HG03280 (cell line): ENCODE results near the gene RAB34.
A peak's percentile ranks its signal among the peaks of the same experiment; 100 is the strongest.

Source experiments
- ATAC-seq: cut with Tn5 transposase; IDR thresholded peaks from one replicate; pipeline ENCODE4 v1.9.1; 2021; ENCODE audit warnings: mild to moderate bottlenecking, moderate library complexity; ENCODE audit not compliant: unreplicated experiment

RAB34 gene

DNA sequence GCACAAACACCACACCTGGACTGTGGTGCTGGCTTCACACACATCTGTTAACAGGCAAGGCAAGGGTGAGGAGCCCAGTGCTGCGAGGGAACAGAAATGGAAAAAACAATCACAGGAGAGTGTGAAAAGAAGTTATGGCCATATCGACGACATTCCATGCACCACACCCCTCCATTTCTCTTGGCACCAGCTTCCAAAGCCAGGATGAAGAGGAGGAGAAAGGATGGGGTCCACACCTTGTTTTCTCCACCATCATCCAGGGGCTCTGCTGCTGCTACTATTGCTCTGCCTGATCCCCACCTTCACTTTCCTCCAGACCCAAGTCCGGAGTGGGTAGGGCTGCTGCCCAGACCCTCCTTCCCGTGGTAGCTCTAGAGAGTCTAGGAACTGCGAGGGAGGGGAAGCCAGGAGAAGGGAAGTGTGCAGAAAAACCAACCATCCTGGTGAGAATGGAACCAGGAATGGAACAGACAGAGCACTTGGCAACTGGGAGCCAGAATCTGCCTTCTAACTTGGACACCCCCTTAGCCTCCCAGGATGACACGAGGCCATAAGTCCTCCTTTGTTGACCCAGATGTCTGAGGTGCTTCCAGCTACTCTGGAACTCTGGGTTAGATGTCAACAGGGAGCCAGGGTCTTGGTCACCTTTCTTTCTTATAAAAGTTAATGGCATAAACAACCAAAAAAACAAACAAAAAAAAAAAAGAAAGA, 4.8 kb downstream of the RAB34 start:
- ATAC-seq = no peak

DNA sequence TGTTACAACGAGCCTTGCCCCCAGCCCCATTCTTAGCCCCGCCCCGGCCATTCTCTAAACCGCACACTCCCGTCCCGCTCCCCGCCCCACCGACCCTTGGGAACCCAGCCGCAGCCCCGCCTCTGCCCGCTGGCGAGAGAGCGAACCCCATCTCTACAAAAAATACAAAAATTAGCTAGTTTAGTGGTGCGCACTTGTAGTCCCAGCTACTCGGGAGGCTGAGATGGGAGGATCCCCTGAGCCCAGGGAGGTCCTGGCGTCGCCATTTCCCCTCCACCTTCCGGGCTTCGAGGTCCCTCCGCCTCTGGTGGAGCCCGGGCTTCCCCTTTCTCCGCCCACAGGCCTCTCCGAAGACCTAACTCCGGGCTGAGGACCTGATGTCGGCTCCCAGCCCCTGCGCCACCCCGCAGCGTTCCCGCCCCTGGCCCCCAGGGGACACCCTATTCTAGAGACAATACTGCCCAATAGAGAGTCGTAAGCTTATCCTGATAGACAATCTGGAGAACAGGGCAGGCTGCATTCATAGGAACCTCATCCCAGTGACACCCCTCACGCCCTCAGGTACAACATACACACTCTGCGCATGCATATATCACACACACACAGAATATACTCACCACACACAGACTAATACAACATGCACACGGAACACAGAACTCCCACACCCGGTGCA, 5.5 kb downstream of the RAB34 start:
- peak; percentile 21 for ATAC-seq

DNA sequence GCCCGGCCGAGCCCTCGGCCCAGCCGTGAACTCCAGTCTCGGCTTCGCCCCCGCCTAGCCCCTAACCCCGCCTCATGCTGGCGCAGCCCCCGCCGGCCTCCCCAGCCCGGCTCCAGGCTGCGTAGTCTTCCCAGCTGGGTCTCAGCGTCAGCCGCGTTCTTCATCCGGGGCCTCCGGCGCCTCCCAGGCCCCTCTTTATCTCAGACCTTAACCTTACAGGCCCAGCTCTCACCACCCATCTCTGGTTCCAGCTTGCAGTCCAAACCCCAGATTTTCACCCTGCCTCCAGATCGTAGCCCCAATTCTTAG, 6.0 kb downstream of the RAB34 start, which contains the start of gene PROCA1:
TSS of gene PROCA1 (minus strand) at position 166 of the 309 bp plus-strand sequence. CDS start 228 bp downstream, outside the sequence.
- no peak for ATAC-seq

- ATAC-seq = peak; percentile 82
Observed at GRCh38 chr17:28710861-28711722, 6.6 kb downstream of the RAB34 start.

DNA sequence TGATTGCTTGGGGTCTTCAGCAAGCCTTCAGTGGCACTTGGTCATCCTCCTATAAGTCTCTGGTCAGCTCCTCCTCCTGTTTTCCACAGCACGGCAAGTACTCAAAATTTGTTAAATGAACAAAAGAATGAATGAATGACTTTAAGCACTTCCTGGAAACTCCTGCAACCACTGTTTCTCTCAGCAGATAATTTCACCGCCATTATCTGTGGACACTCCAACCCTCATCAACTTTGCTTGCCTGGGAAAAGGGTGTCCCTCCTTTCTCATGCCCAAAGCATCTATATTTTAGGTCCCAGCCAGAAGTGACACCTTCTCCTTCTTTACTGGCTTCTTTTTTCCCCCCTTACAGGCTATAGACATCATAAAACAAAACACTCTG, 10.3 kb downstream of the RAB34 start:
- ATAC-seq = no peak

- ATAC-seq = no peak
Observed at GRCh38 chr17:28706471-28707338, 11.0 kb downstream of the RAB34 start.

GRCh38 chr17:28705728-28706334, 11.8 kb downstream of the RAB34 start:
- ATAC-seq = no peak

DNA sequence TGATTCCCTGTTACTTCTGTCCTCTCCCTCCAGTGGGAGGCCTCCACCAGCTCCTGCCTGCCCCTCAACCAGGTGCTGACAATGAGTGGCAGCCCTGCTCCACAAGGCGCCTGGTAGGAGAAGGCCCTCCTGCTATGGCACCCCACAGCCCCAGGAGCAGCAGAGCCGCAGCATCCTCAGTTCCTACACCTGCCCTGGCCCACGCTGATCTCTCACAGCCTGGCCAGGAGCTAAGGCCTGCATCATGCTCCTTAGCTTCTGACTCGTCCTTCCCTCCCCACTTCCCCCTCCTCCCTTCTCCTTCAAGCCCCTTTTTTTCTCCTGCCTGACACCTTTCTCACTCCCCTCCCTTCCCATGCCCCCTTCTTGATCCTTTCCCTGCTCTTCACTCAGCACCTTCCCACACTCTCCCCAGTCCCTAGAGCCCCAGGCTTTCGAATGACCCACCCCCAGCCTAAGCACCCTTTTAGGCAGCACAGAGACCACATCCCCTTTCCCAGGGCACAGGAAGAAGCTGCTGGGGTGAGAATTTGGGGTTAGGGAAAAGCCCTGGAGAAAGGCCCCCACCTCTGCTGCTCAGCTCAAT, 12.5 kb downstream of the RAB34 start:
- no peak for ATAC-seq

DNA sequence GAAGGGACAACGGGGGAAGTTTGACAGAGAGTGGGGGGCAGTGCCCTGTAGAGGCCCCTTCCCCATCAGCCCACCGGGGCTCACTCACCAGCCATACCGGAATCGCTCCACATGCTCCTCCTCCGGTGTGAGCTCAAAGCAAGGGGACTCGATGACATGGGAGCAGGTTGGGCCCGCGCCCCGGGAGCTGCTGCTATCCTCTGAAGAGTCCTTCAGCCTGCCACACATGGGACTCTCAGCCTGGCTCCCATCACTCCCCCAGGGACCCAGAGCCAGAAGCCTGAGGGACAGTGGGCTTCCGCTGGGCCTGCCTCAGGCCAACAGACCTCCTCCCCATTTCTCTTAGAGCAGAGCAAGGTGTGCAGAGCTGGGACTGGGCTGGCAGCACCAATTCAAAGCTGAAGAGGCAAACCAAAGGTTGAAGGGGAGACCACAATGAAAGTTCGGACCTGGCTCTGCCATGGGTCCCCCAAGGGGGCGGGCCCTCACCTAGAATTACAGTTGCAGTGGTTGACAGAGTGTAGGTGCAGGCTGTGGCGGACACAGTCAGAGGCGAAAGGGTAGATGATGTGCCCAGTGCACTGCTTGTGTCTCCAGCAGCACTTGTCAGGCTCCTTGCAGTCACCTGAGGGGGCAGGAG, 13.3 kb downstream of the RAB34 start:
- ATAC-seq = no peak

DNA sequence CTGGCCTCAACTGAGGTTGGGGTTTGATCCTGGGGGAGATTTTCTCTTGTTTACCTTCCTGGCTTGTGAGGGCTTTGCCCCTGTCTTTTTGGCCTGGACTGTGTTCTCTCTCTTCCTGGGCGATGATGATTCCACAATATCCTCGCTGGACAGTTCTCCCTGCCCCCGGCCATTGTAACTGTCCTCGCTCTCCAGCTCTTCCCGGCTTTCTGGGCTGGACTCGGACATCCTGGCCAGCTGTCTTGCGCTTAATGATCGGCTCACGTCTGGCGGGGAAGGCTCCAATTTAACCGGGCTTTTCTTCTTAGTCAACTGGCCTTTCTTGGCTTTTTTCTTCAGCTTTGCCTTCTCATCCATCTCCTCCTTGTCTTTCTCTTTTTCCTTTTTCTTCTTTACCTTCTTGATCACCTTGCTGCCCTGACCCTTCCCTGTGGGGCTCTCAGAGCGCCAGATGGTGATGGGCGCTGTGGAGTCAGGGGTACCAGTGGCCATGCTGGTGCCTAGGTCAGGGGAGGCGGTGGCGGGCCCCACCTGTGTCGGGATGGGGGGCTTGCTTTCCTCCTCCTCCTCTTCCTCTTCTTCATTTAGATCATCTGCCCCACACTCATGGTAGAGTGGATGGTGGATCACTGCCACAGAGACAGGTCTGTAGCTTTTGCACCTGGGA, 14.0 kb downstream of the RAB34 start:
- ATAC-seq = no peak

DNA sequence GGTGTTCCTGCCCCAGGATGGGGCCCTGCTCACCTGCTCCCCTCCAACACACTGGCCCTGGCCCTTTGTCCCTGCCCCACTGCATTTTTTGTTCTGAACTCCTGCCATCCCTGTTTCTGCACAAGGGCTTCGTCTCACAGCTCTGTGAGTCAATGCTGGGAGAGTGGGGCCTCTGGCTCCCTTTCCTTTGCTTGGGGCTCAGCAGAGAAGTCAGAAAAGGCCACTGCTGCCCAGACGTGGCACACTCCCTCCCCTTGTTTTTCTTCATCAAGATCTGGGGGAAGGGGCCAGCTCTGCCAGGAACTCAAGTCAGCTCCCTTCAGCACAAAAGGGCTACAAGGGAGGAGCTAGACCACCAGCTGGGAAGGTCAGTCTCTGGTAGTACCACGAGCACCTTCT, 14.9 kb downstream of the RAB34 start:
- no peak for ATAC-seq

DNA sequence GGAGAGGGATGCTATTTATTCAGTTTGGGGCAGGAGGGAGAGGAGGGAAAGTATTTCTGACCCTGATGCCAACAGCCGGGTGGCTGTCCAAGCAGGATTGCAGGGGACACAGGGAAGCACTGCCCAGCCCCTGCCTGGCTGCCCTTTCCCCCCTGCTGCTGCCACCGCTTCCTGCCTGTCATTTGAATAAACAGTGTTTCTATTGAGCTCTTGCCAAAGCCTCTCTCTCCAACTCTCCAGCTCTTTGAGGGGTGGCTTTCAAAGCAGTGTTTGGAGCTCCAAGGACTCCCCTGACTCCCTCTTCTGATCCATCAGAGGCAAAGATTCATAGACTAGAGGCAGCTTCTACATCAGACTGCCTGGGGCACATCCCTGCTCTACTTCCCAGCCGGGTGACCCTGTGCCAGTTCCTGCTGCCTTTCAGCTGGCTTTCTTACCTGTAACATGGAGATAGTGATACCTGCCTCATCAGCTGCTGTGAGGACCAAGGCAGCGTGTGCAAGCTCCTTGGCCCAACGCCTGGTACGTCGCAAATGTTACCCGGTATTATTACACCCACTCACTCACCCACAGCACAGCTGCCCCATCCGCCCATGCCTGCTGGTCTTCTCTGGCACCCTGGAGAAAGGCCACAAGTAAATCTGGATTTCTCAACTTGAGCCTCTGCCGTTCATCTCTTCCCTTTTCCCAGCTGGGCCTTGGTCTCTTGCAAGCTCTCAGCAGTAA, 15.5 kb downstream of the RAB34 start:
- ATAC-seq = no peak

DNA sequence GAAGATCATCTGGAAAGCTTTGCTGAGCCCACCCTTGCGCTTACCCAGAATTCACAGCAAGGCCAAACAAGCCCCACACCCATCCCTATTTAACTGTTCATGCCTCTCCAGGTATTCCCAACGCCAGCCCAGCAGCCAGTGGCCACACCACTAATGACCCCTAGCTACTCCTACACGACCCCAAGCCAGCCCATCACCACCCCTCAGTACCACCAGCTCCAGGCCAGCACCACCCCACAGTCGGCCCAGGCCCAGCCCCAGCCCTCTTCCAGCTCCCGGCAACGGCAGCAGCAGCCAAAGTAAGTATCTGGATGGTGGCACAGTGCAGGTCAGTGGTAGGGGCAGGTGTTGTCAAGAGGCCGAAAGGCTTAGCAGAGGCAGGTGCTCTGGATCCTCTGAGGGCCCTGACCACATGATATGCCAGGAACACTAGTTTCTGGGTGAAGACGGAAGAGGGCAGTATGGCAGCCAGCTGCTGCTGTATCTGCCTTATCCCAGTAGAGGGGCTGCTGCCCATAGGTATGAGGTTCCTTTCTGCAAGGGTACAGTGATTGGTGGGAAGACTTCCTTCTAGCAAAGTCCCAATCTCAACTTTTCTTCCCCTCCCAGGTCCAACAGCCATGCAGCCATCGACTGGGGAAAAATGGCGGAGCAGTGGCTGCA, 16.7 kb downstream of the RAB34 start:
- no peak for ATAC-seq

DNA sequence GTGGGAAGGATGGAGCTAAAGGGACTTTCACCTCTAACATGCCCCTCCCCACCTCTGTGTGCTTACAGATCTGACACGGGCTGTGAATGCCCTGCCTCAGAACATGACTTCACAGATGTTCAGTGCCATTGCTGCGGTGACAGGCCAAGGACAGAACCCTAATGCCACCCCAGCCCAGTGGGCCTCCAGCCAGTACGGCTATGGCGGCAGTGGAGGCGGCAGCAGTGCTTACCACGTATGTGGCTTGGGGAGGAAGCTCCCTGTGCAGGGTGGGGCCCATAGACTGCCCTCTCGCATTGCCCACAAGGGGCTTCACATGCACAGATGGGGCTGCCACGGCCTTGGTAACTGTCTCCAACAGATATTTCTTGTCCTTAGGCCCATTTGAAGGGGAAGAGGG, 17.4 kb downstream of the RAB34 start:
- no peak for ATAC-seq

GRCh38 chr17:28698253-28698941, 19.3 kb downstream of the RAB34 start:
- ATAC-seq = no peak

DNA sequence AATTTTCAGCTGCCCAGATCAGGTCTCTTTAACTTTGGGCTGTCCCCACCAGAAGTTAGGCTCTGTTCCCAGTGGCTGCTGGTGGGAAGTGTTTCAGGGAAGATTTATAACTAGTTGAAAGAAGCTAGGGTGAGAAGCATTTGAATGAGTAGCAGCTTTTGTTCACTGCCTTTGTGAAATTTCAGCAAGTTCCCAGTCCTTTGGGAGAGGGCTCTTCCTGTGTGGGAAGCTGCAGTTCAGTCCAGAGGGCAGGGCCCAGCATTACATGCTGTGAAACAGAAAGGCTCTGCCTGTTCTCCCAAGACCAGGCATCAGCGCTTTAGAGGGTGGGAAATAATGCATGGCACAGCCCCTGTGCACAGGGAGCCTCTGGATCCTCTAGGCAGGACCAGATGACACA, 23.8 kb downstream of the RAB34 start:
- no peak for ATAC-seq

GRCh38 chr17:28689011-28689410, 28.7 kb downstream of the RAB34 start:
- no peak for ATAC-seq
